HCT116 (cell line): ENCODE results near the gene BTBD10. TPM values are rescaled to one million over a fixed set of nuclear protein-coding genes. Genes with fewer than 3 reads are reported as not detected.

Experiments
- ATAC-seq: fragments of 200-7000 bp; cut with Tn5 transposase; 2 replicates; pipeline ENCODE4 v1.9.1; 2020; ENCODE audit warnings: mild to moderate bottlenecking, moderate library complexity
- BruUV-seq: library from RNA; stranded (reverse); fragments of 400-500 nt; replicated peaks from 2 replicates; lab custom pipeline; 2021; lab: Mats Ljungman, UMichigan
- CTCF ChIA-PET: fragments of 300-600 bp; sonication (Branson Sonifier 250); formaldehyde crosslinking; loops from one replicate; lab custom pipeline; 2021; ENCODE audit warnings: antibody characterized with exemption; lab: Charles Lee
- POLR2A ChIA-PET: fragments of 300-600, 350-600 bp; sonication (Branson Sonifier 250); formaldehyde crosslinking; loops from one replicate; lab custom pipeline; 2021; ENCODE audit warnings: antibody characterized with exemption; lab: Charles Lee
- RAD21 ChIA-PET, 2 experiments: fragments of 300-600 bp; sonication (Branson Sonifier 250); formaldehyde crosslinking; loops; one replicate each; lab custom pipeline; 2023; ENCODE audit warnings: low total read pairs in 2 of 2; ENCODE audit not compliant: uncharacterized antibody in 2 of 2, unreplicated experiment in 2 of 2, low non-redundant PET in 1 of 2; lab: Charles Lee
- DNase-seq: peaks from one replicate; pipeline ENCODE4 v3.0.0-alpha.2; 2010; ENCODE audit warnings: low read depth, low spot score
- H2AFZ ChIP-seq: fragments of 200-600 bp; shearing (Covaris generic), sonication (generic); 2 replicates; pipeline ENCODE4 v1.6.1; 2017; ENCODE audit warnings: low read depth, mixed run types, mixed read lengths, antibody characterized with exemption, low read length; ENCODE audit not compliant: poor library complexity, severe bottlenecking
- H3K27ac ChIP-seq: 2 replicates; pipeline ENCODE4 v1.5.1; 2012; ENCODE audit warnings: low read depth, low read length
- H3K27me3 ChIP-seq: fragments of 200-600 bp; sonication (generic); 2 replicates; pipeline ENCODE4 v1.6.1; 2016; ENCODE audit warnings: mixed run types, low read length, mixed read lengths; ENCODE audit not compliant: insufficient read depth
- H3K36me3 ChIP-seq, 2 experiments: fragments of 200-500 bp in 1 of 2; fragments of 200-600 bp in 1 of 2; sonication (Bioruptor generic) in 1 of 2; sonication (generic) in 1 of 2; 2 replicates each; pipeline versions ENCODE4 v1.5.1 to v1.6.1; 2014 to 2016; ENCODE audit warnings: low read length in 2 of 2, inconsistent platforms in 1 of 2, mixed read lengths in 1 of 2, mixed run types in 1 of 2; ENCODE audit not compliant: insufficient read depth in 2 of 2, control insufficient read depth in 1 of 2
- H3K4me1 ChIP-seq, 2 experiments: fragments of 200-600 bp in 1 of 2; sonication (generic) in 1 of 2; 2 replicates each; pipeline versions ENCODE4 v1.5.1 to v1.6.1; 2012 to 2017; ENCODE audit warnings: low read length in 2 of 2, inconsistent platforms in 1 of 2, mild to moderate bottlenecking in 1 of 2, mixed read lengths in 1 of 2, mixed run types in 1 of 2, moderate library complexity in 1 of 2; ENCODE audit not compliant: insufficient read depth in 2 of 2, control insufficient read depth in 1 of 2
- H3K4me2 ChIP-seq: fragments of 200-600 bp; sonication (generic); 2 replicates; pipeline ENCODE4 v1.6.1; 2017; ENCODE audit warnings: mixed run types, low read length, mixed read lengths
- H3K4me3 ChIP-seq, 2 experiments: fragments of 200-600 bp in 1 of 2; sonication (generic) in 1 of 2; replicated peaks in 1 of 2; 2 replicates each; pipeline ENCODE4 v1.5.1; 2011 to 2016; ENCODE audit warnings: low read length in 2 of 2, control low read depth in 1 of 2, low read depth in 1 of 2, mild to moderate bottlenecking in 1 of 2, mixed read lengths in 1 of 2, mixed run types in 1 of 2
- H3K79me2 ChIP-seq: fragments of 200-600 bp; sonication (generic); 2 replicates; pipeline ENCODE4 v1.6.1; 2017; ENCODE audit warnings: mild to moderate bottlenecking, mixed run types, low read length, moderate library complexity, mixed read lengths; ENCODE audit not compliant: insufficient read depth
- H3K9ac ChIP-seq: fragments of 200-600 bp; sonication (generic); 2 replicates; pipeline ENCODE4 v1.6.1; 2016; ENCODE audit warnings: low read length, mixed read lengths
- H3K9me2 ChIP-seq: fragments of 200-600 bp; sonication (generic), shearing (Covaris generic); 2 replicates; pipeline ENCODE4 v1.6.1; 2017; ENCODE audit warnings: mixed run types, mild to moderate bottlenecking, moderate library complexity; ENCODE audit not compliant: insufficient read depth
- H3K9me3 ChIP-seq, 2 experiments: fragments of 200-500 bp in 1 of 2; fragments of 200-600 bp in 1 of 2; sonication (Bioruptor generic) in 1 of 2; sonication (generic) in 1 of 2; 2 replicates each; pipeline ENCODE4 v1.6.1; 2014 to 2017; ENCODE audit warnings: low read length in 2 of 2, mixed read lengths in 2 of 2, inconsistent platforms in 1 of 2, low read depth in 1 of 2, mild to moderate bottlenecking in 1 of 2, mixed run types in 1 of 2, moderate library complexity in 1 of 2; ENCODE audit not compliant: control insufficient read depth in 1 of 2, insufficient read depth in 1 of 2
- H4K20me1 ChIP-seq: fragments of 200-600 bp; sonication (generic), shearing (Covaris generic); 2 replicates; pipeline ENCODE4 v1.6.1; 2017; ENCODE audit warnings: mixed run types, mild to moderate bottlenecking, moderate library complexity; ENCODE audit not compliant: insufficient read depth
- EGR1 ChIP-seq: IDR thresholded peaks from 2 replicates; pipeline ENCODE4 v1.6.1; 2012; ENCODE audit warnings: low read depth
- ELF1 ChIP-seq: IDR thresholded peaks from 2 replicates; pipeline ENCODE4 v1.6.1; 2012; ENCODE audit warnings: low read depth, borderline replicate concordance
- EZH2 ChIP-seq: fragments of 200-600 bp; sonication (generic); IDR thresholded peaks from 2 replicates; pipeline ENCODE4 v1.6.1; 2017; ENCODE audit warnings: antibody characterized with exemption, mixed run types
- JUND ChIP-seq: IDR thresholded peaks from 2 replicates; pipeline ENCODE4 v1.6.1; 2012
- POLR2AphosphoS5 ChIP-seq: IDR thresholded peaks from 2 replicates; pipeline ENCODE4 v1.6.1; 2011; ENCODE audit warnings: mild to moderate bottlenecking, low read depth, low read length, moderate library complexity
- SP1 ChIP-seq: IDR thresholded peaks from 2 replicates; pipeline ENCODE4 v1.6.1; 2012; ENCODE audit warnings: low read depth
- YY1 ChIP-seq: IDR thresholded peaks from 2 replicates; pipeline ENCODE4 v1.6.1; 2011; ENCODE audit warnings: low read length, low read depth, moderate library complexity, mild to moderate bottlenecking; ENCODE audit not compliant: insufficient replicate concordance; ENCODE audit errors: extremely low read depth
- ZBTB33 ChIP-seq: IDR thresholded peaks from 2 replicates; pipeline ENCODE4 v1.6.1; 2011; ENCODE audit warnings: mild to moderate bottlenecking, low read length, moderate library complexity; ENCODE audit not compliant: insufficient replicate concordance; ENCODE audit errors: extremely low read depth
- intact Hi-C: fragments of 100-400 bp; cut with micrococcal nuclease; formaldehyde crosslinking; loops from 2 replicates; pipeline ENCODE4 v1.10.0; 2022
- total RNA-seq: library from RNA; stranded (reverse); gene quantifications from one replicate; pipeline ENCODE4 v1.2.1, GENCODE V29; 2021; ENCODE audit not compliant: unreplicated experiment
- TF ChIP-seq, protein P1 (sequence below): IDR thresholded peaks from 2 replicates; pipeline ENCODE4 v1.6.1; 2012
- TF ChIP-seq, protein P2 (sequence below): IDR thresholded peaks from 2 replicates; pipeline ENCODE4 v1.6.1; 2012; ENCODE audit warnings: low read depth

The BTBD10 gene
- total RNA-seq, 1 experiment from 2014 or later = 17.0 TPM

DNA sequence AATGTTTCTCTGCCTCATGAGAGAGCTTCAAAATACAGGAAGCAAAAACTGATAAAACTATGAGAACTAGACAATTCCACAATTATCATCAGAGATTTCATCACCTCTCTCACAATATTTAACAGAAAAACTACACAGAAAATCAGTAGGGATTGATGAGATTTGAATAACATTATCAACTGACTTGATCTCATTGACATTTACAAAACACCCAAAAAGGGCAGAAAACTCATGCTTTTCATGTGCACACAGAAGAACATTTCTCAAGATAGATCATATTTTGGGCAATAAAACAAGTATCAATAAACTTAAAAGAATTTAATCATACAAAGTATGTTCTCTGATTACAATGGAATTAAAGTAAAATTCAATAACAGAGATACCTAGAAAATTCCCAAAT is 35.6 kb downstream of the BTBD10 start:
- intact Hi-C loops = no loop called here

More for the DNA sequence above, 35.6 kb downstream of the BTBD10 start:
- Histone ChIP-seq H3K79me2 (no peaks in the 10 kb centered on the region; the same call in 1 of the 2 replicates), H3K9ac (no peak overlapping the region), H3K9me2 (no peaks in the 10 kb centered on the region), H3K27ac (no peak overlapping the region)
- ATAC-seq = no peak
- no TSS peak for BruUV-seq
- RAD21 ChIA-PET = no interaction called here
- CTCF ChIA-PET = no interaction called here
- no peak for TF ChIP-seq EGR1
- TF ChIP-seq EZH2 = no peak
- TF ChIP-seq YY1 = no peak
- no peak for TF ChIP-seq JUND
- TF ChIP-seq ELF1 = no peak
- TF ChIP-seq, protein P1, sequence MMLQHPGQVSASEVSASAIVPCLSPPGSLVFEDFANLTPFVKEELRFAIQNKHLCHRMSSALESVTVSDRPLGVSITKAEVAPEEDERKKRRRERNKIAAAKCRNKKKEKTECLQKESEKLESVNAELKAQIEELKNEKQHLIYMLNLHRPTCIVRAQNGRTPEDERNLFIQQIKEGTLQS = no peak
- TF ChIP-seq, protein P2, sequence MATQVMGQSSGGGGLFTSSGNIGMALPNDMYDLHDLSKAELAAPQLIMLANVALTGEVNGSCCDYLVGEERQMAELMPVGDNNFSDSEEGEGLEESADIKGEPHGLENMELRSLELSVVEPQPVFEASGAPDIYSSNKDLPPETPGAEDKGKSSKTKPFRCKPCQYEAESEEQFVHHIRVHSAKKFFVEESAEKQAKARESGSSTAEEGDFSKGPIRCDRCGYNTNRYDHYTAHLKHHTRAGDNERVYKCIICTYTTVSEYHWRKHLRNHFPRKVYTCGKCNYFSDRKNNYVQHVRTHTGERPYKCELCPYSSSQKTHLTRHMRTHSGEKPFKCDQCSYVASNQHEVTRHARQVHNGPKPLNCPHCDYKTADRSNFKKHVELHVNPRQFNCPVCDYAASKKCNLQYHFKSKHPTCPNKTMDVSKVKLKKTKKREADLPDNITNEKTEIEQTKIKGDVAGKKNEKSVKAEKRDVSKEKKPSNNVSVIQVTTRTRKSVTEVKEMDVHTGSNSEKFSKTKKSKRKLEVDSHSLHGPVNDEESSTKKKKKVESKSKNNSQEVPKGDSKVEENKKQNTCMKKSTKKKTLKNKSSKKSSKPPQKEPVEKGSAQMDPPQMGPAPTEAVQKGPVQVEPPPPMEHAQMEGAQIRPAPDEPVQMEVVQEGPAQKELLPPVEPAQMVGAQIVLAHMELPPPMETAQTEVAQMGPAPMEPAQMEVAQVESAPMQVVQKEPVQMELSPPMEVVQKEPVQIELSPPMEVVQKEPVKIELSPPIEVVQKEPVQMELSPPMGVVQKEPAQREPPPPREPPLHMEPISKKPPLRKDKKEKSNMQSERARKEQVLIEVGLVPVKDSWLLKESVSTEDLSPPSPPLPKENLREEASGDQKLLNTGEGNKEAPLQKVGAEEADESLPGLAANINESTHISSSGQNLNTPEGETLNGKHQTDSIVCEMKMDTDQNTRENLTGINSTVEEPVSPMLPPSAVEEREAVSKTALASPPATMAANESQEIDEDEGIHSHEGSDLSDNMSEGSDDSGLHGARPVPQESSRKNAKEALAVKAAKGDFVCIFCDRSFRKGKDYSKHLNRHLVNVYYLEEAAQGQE = no peak
- TF ChIP-seq POLR2AphosphoS5 = no peak
- TF ChIP-seq ZBTB33 = no peak
- no peak for TF ChIP-seq SP1
- TF ChIP-seq, all 23 proteins: peak for 0
- Histone ChIP-seq H2AFZ (no peak overlapping the region), H4K20me1 (no peaks in the 10 kb centered on the region), H3K27me3 (no peaks in the 10 kb centered on the region), H3K4me2 (no peak overlapping the region), H3K36me3 (no peaks in the 10 kb centered on the region), H3K4me1 (no peaks in the 10 kb centered on the region), H3K9me3 (0 out of 4 replicates have a peak, but pooled peaks cover 0 to 4% of the 10 kb centered on the region in 2 experiments), H3K4me3 (no peak overlapping the region)
- POLR2A ChIA-PET = no interaction called here
- DNase-seq = no peak
